SU-DHL-6 (cell line): ENCODE results near the gene VAPB.

ENCODE experiments used
- CTCF ChIP-seq: fragments of 200-600 bp; sonication (generic); IDR thresholded peaks from one replicate; pipeline ENCODE4 v1.5.1; 2017; ENCODE audit warnings: antibody characterized with exemption, mild to moderate bottlenecking, low read length, moderate library complexity; ENCODE audit not compliant: insufficient read depth, poor library complexity, severe bottlenecking
- EZH2phosphoT487 ChIP-seq: fragments of 200-600 bp; sonication (generic), shearing (Covaris generic); conservative IDR thresholded peaks from 2 replicates; pipeline ENCODE4 v1.6.1; 2018; ENCODE audit warnings: mild to moderate bottlenecking, antibody characterized with exemption, low read length, moderate library complexity, mixed read lengths

- TF ChIP-seq CTCF: no peak
- no peak for TF ChIP-seq EZH2phosphoT487
Measured at GRCh38 chr20:58393299-58393698, 4.3 kb downstream of the VAPB start.
